ENCODE data around the gene CMKLR1.

CMKLR1 gene

DNA sequence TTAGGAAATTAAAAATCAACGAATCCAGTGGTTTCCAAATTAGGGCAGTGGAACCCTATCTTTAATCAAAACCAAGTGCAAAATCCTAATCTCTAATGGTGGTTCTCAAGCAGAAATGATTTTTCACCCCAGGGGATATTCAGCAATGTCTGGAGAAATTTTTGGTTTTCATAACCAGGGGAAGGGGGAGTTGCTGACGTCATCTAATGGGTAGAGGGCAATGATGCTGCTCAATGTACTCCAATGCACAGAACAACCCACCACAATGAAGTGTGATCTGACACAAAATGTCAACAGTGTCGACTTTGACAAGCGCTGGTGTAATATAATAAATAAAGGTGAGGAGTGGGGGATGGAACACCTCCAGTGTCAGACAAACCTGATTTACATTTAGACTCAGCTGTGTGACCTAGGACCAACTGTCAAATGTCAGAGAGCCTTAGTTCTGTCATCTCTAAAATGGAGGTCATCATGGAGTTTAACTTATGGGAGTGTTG lies 81.5 kb downstream of the CMKLR1 start:
- DNase-seq, result no peak

GRCh38 chr12:108257004-108257403 lies 82.1 kb downstream of the CMKLR1 start:
- DNase-seq, result no peak

DNA sequence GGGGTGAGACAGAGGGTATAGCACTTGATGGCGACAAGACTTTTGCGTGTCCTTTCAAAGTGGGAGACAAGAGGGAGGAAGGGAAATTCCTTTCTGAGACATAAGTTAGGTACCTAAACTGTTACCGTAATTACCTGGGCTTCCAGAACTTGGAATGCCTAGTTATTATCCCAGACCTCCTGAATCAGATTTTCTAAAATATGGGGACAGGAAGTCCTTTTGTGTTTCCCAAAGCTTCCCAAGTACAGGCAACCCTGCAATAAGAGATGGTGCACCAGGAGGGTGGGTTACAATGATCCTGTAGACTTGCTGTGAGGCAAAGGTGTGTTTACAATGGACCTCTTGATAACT lies 83.9 kb downstream of the CMKLR1 start:
- DNase-seq, result no peak

DNA sequence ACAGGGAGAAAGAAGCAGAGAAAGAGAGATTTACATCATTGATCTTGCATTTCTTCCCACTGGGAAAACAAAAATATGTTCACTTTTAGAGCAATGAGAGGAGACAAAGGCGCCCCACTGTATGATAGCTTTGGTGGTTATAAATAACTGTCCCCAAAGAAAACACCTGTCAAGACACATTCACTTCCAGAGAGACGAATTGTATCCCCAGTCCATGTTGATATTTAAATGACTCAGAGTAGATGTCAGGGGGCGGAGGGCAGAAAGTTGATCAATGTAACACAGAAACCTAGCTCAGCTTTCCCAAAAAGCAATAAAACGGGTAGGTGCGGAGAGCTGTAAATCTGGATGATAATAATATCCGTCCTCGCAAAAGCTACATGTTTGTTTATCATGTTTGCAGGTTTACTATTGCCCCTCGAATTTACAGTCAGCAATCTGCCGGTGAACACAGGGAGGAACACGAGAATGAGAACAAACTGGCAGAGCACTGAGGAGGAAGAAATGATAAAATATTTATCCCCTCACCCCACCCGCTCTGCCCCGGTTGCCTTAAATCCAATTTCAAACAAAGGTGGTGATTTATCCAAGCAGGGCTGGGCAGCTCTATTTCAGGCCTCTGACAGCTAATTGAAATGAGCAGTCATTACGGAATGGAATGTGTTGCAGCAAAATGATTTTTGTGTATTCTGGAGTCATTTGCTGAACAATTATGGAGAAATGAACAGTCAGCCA lies 84.4 kb downstream of the CMKLR1 start:
- no peak for DNase-seq

DNA sequence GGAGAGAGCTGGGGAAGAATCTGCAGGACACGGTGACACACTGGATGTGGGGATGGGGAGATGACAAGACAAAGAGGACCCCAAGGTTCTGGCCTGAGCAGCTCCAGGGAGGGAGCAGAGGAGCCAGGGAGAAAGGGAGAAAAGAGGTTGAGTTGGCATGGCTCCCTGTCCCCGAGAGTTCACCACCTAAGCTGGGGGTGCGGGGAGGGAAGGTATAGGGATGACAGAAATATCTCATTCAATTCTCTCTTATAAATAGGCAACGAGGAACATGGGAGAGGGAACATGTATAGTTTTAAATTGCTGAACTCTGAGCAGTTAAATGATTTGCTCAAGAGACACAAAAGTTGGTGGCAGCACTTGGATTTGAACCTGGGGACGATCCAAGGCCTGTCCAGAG lies 85.1 kb downstream of the CMKLR1 start:
- DNase-seq, result no peak

DNA sequence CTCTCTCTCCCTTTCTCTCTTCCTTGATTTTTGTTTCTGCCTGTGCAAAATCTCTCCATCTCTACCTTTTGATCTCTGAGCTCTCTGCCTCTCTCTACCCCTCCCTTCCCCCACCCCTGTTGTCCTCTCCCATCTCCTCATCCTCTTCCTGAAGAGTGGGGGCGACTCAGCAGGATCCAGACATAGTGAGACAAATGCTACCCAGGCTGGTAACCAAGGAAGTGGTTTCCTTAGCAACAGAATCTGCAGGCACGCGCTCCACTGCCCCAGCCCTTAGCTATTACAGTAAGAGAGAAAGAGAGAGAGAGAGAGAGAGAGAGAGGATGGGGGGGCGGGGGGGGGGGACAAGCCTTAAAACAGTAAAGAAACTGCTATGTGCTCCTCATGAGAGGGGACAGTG lies 85.6 kb downstream of the CMKLR1 start:
- DNase-seq, result no peak

- DNase-seq, result no peak
Measured at GRCh38 chr12:108252523-108252922, 86.6 kb downstream of the CMKLR1 start.

- no peak for DNase-seq
Measured at GRCh38 chr12:108248011-108248410, 91.1 kb downstream of the CMKLR1 start.

- no peak for DNase-seq
Measured at GRCh38 chr12:108247130-108247529, 92.0 kb downstream of the CMKLR1 start.

DNA sequence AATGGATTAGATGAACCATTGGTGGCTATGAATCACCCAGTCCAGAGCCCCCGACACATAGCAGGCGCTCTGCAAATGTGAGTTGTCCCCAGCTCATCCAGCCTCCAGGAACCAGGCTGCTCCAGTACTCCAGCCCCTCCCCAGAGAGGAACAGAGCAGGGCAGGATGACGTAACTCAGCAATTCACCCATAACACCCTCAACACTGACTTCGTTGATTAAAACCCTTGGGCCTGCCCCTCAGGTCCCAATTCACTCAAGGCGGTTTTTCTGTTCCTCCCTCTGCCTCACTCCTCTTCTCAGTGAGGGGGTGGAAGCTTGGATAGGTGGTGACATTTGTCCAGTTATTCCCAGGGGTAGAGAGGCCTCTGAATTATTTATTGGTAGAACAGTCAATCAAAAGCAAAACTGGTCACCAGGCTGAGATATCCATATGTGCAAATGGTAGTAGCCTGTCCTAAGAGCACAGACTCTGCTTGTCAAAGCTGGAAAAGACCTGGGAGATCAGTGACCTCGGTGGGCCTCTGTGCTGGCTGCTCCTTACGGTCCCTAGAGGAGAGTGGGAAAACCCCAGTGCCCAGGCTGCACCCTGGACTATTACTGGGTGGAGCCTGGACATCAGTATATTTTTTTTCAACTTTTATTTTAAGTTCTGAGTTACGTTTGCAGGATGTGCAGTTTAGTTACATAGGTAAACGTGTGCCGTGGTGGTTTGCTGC lies 97.0 kb downstream of the CMKLR1 start:
- no peak for DNase-seq

- DNase-seq, result no peak
Measured at GRCh38 chr12:108240928-108241327, 98.2 kb downstream of the CMKLR1 start.

DNA sequence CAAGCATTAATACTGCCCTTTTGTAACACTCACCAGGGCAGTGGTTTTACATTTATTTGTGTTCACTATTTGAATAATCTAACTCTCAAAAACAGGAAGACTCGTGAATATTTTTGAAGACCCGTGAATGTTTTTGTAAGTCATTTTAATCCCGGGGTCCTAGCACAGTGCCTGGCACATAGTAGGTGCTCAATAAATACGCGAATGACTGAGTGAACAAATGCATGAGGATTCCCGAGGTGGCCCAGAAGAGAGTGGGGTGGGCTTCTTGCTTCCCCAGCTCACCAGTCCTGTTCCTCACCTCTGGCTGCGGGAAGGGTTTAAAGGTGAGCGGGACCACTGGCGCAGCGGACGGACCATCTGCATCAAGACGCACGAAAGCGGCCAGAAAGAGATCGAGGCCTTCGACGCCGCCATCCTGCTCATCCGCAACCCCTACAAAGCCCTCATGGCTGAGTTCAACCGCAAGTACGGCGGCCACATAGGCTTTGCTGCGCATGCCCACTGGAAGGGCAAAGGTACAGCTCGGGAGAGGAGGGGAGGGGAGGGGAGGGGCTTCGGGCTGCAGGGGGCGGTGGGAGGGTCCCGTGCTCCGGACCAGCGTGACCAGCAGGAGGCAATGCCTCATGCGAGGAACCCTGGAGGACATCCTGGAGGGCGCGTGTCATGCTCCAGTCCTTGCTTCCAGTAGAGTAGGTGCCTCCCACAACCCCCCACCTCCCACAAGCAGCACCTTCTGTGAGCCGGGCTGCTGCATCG lies 98.9 kb downstream of the CMKLR1 start:
- DNase-seq, result no peak

DNA sequence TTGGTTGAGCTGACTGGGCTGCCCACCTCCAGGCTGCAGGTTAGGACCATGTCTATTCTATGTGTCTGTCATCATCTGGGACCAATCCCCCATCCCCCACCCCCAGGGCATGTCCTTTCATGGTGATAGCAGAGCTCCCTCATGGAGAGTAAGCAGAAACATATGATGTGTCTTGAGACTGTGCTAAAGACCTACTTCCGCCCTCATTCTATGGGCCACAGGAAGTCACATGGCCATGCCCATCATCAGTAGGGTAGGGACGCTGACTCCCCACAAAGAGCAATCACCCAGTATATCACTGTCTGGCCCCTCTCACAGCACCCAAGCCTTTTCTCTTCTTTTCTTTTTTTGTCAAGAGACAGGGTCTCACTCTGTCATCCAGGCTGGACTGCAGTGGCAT lies 99.7 kb downstream of the CMKLR1 start:
- no peak for DNase-seq

DNA sequence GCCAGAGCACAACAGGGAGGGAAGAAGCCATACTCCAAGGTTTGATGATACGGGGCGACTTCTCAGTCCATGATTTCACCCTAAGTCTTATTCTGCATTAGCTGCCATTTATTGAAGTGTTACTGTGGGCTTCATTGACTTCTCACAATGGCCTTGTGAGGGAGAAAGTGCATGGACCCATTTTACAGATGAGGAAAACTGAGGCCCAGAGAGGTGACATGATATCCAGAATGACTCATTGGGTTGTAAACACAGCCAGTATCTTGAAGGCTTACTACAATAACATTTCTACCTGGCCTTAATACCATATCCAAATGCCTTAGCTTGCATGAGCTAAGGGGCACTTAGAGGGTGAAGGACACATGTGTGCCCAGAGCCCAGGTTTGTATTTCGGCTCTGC lies 100.6 kb downstream of the CMKLR1 start:
- no peak for DNase-seq

All from CD4-positive, alpha-beta T cell treated with Interleukin-15 for 1 hour (primary cell).